HepG2 (cell line): ENCODE data around the gene SGPP1. TPM values are rescaled to one million over a fixed set of nuclear protein-coding genes. Genes with fewer than 3 reads are reported as not detected.
A peak's percentile ranks its signal among the peaks of the same experiment; 100 is the strongest.

Source experiments
- CC2D1A ChIP-seq: sonication (generic); formaldehyde crosslinking; IDR thresholded peaks from 2 replicates; pipeline ENCODE4 v1.8.1; 2023; ENCODE audit warnings: mild to moderate bottlenecking, missing genetic modification reagents
- FOSL2 ChIP-seq: sonication (generic); formaldehyde crosslinking; IDR thresholded peaks from 2 replicates; pipeline ENCODE4 v1.4.0; 2020; ENCODE audit warnings: missing genetic modification reagents
- FOXJ3 ChIP-seq: sonication (generic); formaldehyde crosslinking; IDR thresholded peaks from 2 replicates; pipeline ENCODE4 v1.4.0; 2020; ENCODE audit warnings: missing genetic modification reagents, mild to moderate bottlenecking, borderline replicate concordance
- FOXP4 ChIP-seq: sonication (generic); formaldehyde crosslinking; IDR thresholded peaks from 2 replicates; pipeline ENCODE4 v1.4.0; 2020; ENCODE audit warnings: missing genetic modification reagents
- HNF1B ChIP-seq: sonication (generic); formaldehyde crosslinking; IDR thresholded peaks from 2 replicates; pipeline ENCODE4 v1.5.1; 2020; ENCODE audit warnings: mild to moderate bottlenecking, moderate library complexity, missing genetic modification reagents
- KAT8 ChIP-seq: IDR thresholded peaks from 2 replicates; pipeline ENCODE4 v1.6.1; 2016; ENCODE audit warnings: missing genetic modification reagents, missing compliant biosample characterization
- KDM3A ChIP-seq: IDR thresholded peaks from 2 replicates; pipeline ENCODE4 v1.6.1; 2018; ENCODE audit warnings: low read depth, missing compliant biosample characterization
- KMT2B ChIP-seq: IDR thresholded peaks from 2 replicates; pipeline ENCODE4 v1.6.1; 2016; ENCODE audit warnings: missing genetic modification reagents, missing compliant biosample characterization
- MIER2 ChIP-seq: IDR thresholded peaks from 2 replicates; pipeline ENCODE4 v1.6.1; 2016; ENCODE audit warnings: missing biosample characterization, missing genetic modification reagents
- NFE2L2 ChIP-seq: fragments of 150-350 bp; IDR thresholded peaks from 2 replicates; pipeline ENCODE4 v1.6.1; 2014; ENCODE audit warnings: low read length
- NR2F1 ChIP-seq, 2 experiments: fragments of 450-650 bp in 1 of 2; formaldehyde crosslinking in 1 of 2; IDR thresholded peaks; 2 replicates each; pipeline versions ENCODE4 v1.5.0 to v1.6.1; 2016 to 2020; ENCODE audit warnings: mild to moderate bottlenecking in 1 of 2, missing compliant biosample characterization in 1 of 2, missing genetic modification reagents in 1 of 2, moderate library complexity in 1 of 2
- PAXIP1 ChIP-seq: sonication (generic); formaldehyde crosslinking; conservative IDR thresholded peaks from 2 replicates; pipeline ENCODE4 v1.4.0; 2020; ENCODE audit warnings: mild to moderate bottlenecking, missing genetic modification reagents, moderate library complexity
- RBFOX2 ChIP-seq: fragments of 200-400 bp; formaldehyde crosslinking; IDR thresholded peaks from 2 replicates; pipeline ENCODE4 v1.6.1; 2017; ENCODE audit warnings: low read depth, mild to moderate bottlenecking, low read length
- SOX13 ChIP-seq, 3 experiments: fragments of 450-650 bp in 1 of 3; sonication (generic) in 1 of 3; formaldehyde crosslinking in 1 of 3; IDR thresholded peaks in 2 of 3; conservative IDR thresholded peaks in 1 of 3; 2 replicates each; pipeline versions ENCODE4 v1.5.0 to v1.6.1; 2016 to 2020; ENCODE audit warnings: antibody characterized with exemption in 1 of 3, mild to moderate bottlenecking in 1 of 3, missing compliant biosample characterization in 1 of 3, missing genetic modification reagents in 1 of 3, moderate library complexity in 1 of 3
- TCF7 ChIP-seq: sonication (generic); IDR thresholded peaks from 2 replicates; pipeline ENCODE4 v1.6.1; 2016; ENCODE audit warnings: antibody characterized with exemption, low read depth
- TEAD3 ChIP-seq: optimal IDR thresholded peaks from 2 replicates; pipeline ENCODE3; 2016; ENCODE audit warnings: borderline replicate concordance
- TFE3 ChIP-seq: IDR thresholded peaks from 2 replicates; pipeline ENCODE4 v1.6.1; 2016
- ZFP41 ChIP-seq: sonication (generic); formaldehyde crosslinking; IDR thresholded peaks from 2 replicates; pipeline ENCODE4 v1.4.0; 2020; ENCODE audit warnings: mild to moderate bottlenecking, missing genetic modification reagents, borderline replicate concordance
- ZFX ChIP-seq: sonication (generic); formaldehyde crosslinking; IDR thresholded peaks from 2 replicates; pipeline ENCODE4 v1.4.0; 2020; ENCODE audit warnings: mild to moderate bottlenecking, low read depth, missing genetic modification reagents, moderate library complexity
- ZNF317 ChIP-seq: sonication (generic); formaldehyde crosslinking; IDR thresholded peaks from 2 replicates; pipeline ENCODE4 v1.5.0; 2020; ENCODE audit warnings: mild to moderate bottlenecking, missing genetic modification reagents
- ZNF484 ChIP-seq: sonication (generic); formaldehyde crosslinking; IDR thresholded peaks from 2 replicates; pipeline ENCODE4 v1.5.1; 2020; ENCODE audit warnings: mild to moderate bottlenecking, low read depth, missing genetic modification reagents, borderline replicate concordance
- ZNF510 ChIP-seq: sonication (generic); formaldehyde crosslinking; IDR thresholded peaks from 2 replicates; pipeline ENCODE4 v1.4.0; 2020; ENCODE audit warnings: low read depth, mild to moderate bottlenecking, missing genetic modification reagents
- ZNF878 ChIP-seq: sonication (generic); formaldehyde crosslinking; IDR thresholded peaks from 2 replicates; pipeline ENCODE4 v1.8.1; 2023; ENCODE audit warnings: mild to moderate bottlenecking, missing genetic modification reagents, moderate library complexity
- polyA plus RNA-seq, 8 experiments: library from polyadenylated mRNA; depleted of rRNA in 3 of 8; stranded (reverse) in 7 of 8; unstranded in 1 of 8; fragments of >200 nt; fragmentation: Illumina TruSeq in 4 of 8; extraction: Trizol in 4 of 8; gene quantifications; 2 replicates each; pipeline versions ENCODE4 v1.2.1 to v1.2.3, GENCODE V29; 2011 to 2016; ENCODE audit warnings: low read depth in 4 of 8, missing spikeins in 1 of 8, mixed read lengths in 1 of 8; ENCODE audit not compliant: insufficient read depth in 1 of 8
- total RNA-seq, 5 experiments: library from RNA; depleted of rRNA; stranded (reverse); fragments of >200 nt; fragmentation: Illumina TruSeq; extraction: Trizol; gene quantifications; 2 replicates each; pipeline ENCODE4 v1.2.3, GENCODE V29; 2016; ENCODE audit warnings: low read depth in 1 of 5

The SGPP1 gene
- total and polyA plus RNA-seq, 2 of the 13 experiments (the other 11 are each of a cell fraction or from before 2014, with no cell fraction given): 6.4 to 6.8 TPM

GRCh38 chr14:63764103-63764502, 36.2 kb upstream of the SGPP1 start (continued):
- TF ChIP-seq FOSL2 (CRISPR knock-in tag): 0 out of 2 replicates have a peak, but pooled peaks have one; percentile 25
- 0 out of 2 replicates have a peak, but pooled peaks have one; percentile 34 for TF ChIP-seq FOXJ3 (CRISPR knock-in tag)
- no peak for TF ChIP-seq RBFOX2
- TF ChIP-seq ZFX (CRISPR knock-in tag): peak; percentile 33; the same call in 1 of the 2 replicates
- TF ChIP-seq KAT8 (CRISPR knock-in tag): peak; percentile 33; the same call in 1 of the 2 replicates
- TF ChIP-seq ZNF878 (CRISPR knock-in tag): no peak
- TF ChIP-seq ZNF317 (CRISPR knock-in tag): no peak
- TF ChIP-seq TEAD3 (CRISPR knock-in tag): peak; percentile 50
- TF ChIP-seq TFE3: no peak
- TF ChIP-seq ZNF510 (CRISPR knock-in tag): no peak
- no peak for TF ChIP-seq KDM3A
- TF ChIP-seq MIER2 (CRISPR knock-in tag): 0 out of 2 replicates have a peak, but pooled peaks have one; percentile 34
- TF ChIP-seq SOX13 (IDR thresholded peaks at IDR 0.05): no peak
- peak in 1 of 2 experiments; percentile 76; a peak in 2 of 4 replicates for TF ChIP-seq SOX13 (CRISPR knock-in tag; conservative IDR thresholded peaks at IDR 0.05 in 1 of 2, IDR thresholded peaks at IDR 0.05 in 1 of 2)
- no peak for TF ChIP-seq KMT2B (CRISPR knock-in tag)
- TF ChIP-seq NR2F1 (CRISPR knock-in tag; IDR thresholded peaks at IDR 0.05): no peak
- TF ChIP-seq FOXP4 (CRISPR knock-in tag): peak; percentile 70
- TF ChIP-seq TCF7: peak; percentile 78
- no peak for TF ChIP-seq NFE2L2
- no peak for TF ChIP-seq CC2D1A (CRISPR knock-in tag)
- no peak for TF ChIP-seq ZNF484 (CRISPR knock-in tag)
- no peak for TF ChIP-seq HNF1B (CRISPR knock-in tag)
- TF ChIP-seq ZFP41: no peak
- peak; percentile 69 for TF ChIP-seq PAXIP1
